ACC112 (cell line): ENCODE results near the gene NPS.

Experiments
- H2AFZ ChIP-seq: fragments of 200-600 bp; sonication (generic); one replicate; pipeline ENCODE4 v1.6.0; 2017; ENCODE audit warnings: antibody characterized with exemption, low read length; ENCODE audit not compliant: unreplicated experiment
- H3K27ac ChIP-seq: fragments of 200-600 bp; sonication (generic); 2 replicates; pipeline ENCODE4 v1.5.1; 2014; ENCODE audit warnings: low read depth, mild to moderate bottlenecking, antibody characterized with exemption, low read length, moderate library complexity
- H3K27me3 ChIP-seq: fragments of 200-600 bp; sonication (generic); 2 replicates; pipeline ENCODE4 v1.6.1; 2014; ENCODE audit warnings: mild to moderate bottlenecking, antibody characterized with exemption, low read length, moderate library complexity, mixed read lengths; ENCODE audit not compliant: insufficient read depth
- H3K36me3 ChIP-seq: fragments of 200-600 bp; sonication (generic); 2 replicates; pipeline ENCODE4 v1.6.1; 2016; ENCODE audit warnings: mild to moderate bottlenecking, antibody characterized with exemption, low read length, moderate library complexity, mixed read lengths; ENCODE audit not compliant: insufficient read depth
- H3K4me1 ChIP-seq: fragments of 200-600 bp; sonication (generic); one replicate; pipeline ENCODE4 v1.6.1; 2016; ENCODE audit warnings: low read length, mixed read lengths; ENCODE audit not compliant: insufficient read depth, unreplicated experiment, control insufficient read depth
- H3K4me3 ChIP-seq: fragments of 200-600 bp; sonication (generic); 2 replicates; pipeline ENCODE4 v1.5.1; 2014; ENCODE audit warnings: mild to moderate bottlenecking, low read depth, low read length
- H3K79me2 ChIP-seq: fragments of 200-600 bp; sonication (generic); one replicate; pipeline ENCODE4 v1.6.0; 2016; ENCODE audit warnings: low read length; ENCODE audit not compliant: control insufficient read depth, unreplicated experiment, insufficient read depth

The NPS gene

DNA sequence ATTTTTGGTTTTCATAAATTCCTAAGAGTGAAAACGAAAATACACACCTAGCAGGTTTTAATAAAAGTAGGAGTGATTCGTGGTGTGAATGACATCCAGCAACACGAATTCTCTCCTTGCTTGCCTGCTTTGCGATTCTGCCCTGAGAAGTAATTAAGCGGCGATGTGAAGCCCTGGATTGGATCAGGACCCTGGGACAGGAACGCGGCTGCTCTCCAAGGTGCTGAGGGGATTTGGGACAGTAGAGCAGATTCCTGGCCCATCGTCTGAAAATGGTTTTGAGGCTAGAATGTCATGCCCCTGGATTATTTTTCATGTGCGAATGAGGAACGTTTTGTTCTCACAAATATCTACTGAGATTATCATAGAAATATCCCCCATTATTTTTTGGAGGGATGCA, 7.8 kb downstream of the NPS start:
- no peak overlapping the region for H2AFZ ChIP-seq
- H3K4me1 ChIP-seq = no peaks in the 10 kb centered on the region
- H3K27ac ChIP-seq = no peak overlapping the region
- H3K27me3 ChIP-seq = no peaks in the 10 kb centered on the region
- no peak overlapping the region for H3K4me3 ChIP-seq
- no peaks in the 10 kb centered on the region for H3K79me2 ChIP-seq
- no peaks in the 10 kb centered on the region for H3K36me3 ChIP-seq

DNA sequence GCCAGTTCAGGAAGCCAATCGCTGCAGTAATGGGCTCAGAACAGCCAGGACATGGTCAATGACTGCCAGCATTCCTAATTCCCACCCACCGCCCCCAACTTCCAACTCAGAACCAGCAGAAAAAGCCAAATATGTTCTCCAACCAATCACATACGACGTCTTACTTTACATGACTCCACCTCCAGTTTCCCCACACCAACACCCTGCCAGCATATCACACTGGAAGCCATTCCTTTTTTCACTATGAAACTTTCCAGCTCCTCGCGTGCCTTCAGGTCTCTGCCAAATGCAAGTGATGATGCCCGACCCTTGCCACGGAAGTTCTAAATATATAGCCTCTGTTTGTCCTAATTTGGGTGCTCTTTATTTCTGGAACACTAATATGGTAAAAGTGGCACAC, 12.5 kb downstream of the NPS start:
- H3K36me3 ChIP-seq = no peaks in the 10 kb centered on the region
- no peak overlapping the region for H2AFZ ChIP-seq
- no peaks in the 10 kb centered on the region for H3K4me1 ChIP-seq
- peaks cover 7% of the 10 kb centered on the region; the same call in 1 of the 2 replicates for H3K27me3 ChIP-seq
- no peak overlapping the region for H3K27ac ChIP-seq
- H3K79me2 ChIP-seq = no peaks in the 10 kb centered on the region
- no peak overlapping the region for H3K4me3 ChIP-seq

DNA sequence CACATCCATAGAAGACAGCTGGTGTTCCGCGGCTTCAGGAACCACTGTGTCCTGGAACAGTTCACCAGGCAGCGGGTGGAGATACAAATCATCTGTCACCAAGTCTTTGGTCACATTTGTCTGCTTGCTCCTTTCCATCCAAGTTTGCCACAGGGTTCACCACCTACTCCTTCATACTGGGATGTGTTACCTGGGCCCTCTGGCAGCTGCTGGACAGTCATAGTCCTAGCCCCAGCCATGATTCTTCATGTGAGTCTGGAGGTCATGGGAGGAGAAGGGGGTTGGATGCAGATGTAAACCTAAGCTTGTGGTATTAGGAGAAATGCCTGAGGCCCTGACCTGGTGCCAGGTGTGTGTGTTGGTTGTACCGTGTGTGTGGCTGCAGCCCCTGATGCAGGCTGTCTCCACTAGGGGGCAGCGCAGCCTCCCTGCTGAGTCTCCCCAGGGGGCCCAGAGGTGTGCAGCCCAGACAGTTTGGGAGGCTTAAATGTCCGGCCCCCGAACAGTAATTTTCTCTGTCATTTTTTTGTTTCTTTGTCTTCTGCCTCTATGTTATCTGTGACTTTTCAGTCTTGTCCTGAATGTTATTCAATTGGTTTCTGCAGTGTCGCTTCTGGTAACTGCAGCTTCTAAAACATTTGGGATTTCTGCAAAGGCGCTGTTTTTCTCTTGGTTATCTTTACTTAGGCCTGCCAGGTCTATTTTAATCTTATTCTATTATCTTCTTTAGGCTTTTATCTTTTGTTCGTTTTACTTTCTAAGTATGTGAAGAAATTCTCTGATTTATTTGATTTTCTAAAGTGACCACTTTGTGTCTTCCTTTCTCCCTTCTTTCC, 14.8 kb downstream of the NPS start:
- H3K27me3 ChIP-seq = peaks cover 15% of the 10 kb centered on the region
- no peak overlapping the region for H2AFZ ChIP-seq
- H3K27ac ChIP-seq = no peak overlapping the region
- H3K4me3 ChIP-seq = no peak overlapping the region
- no peaks in the 10 kb centered on the region for H3K36me3 ChIP-seq
- H3K4me1 ChIP-seq = no peaks in the 10 kb centered on the region
- H3K79me2 ChIP-seq = no peaks in the 10 kb centered on the region

DNA sequence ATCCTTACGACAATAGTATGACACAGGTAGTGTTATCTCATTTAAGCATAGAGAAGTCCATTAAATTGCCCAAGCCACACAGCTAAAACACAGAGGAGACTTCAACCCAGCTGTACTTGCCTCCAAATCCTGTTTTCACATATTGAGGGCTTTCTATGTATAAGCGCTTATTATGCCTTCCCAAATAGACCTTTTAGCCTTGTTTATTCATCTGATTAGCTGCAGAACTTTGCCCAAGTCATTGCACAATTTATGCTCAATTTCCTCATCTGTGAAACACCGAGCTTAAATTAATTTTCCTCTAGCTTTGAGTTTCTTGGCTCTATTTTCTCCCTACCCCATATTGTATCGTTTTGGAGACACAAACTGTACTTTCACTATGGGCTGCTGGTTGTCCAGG, 15.5 kb downstream of the NPS start:
- no peak overlapping the region for H2AFZ ChIP-seq
- H3K4me1 ChIP-seq = no peaks in the 10 kb centered on the region
- H3K79me2 ChIP-seq = no peaks in the 10 kb centered on the region
- H3K36me3 ChIP-seq = no peaks in the 10 kb centered on the region
- H3K27ac ChIP-seq = no peak overlapping the region
- H3K27me3 ChIP-seq = peaks cover 15% of the 10 kb centered on the region
- H3K4me3 ChIP-seq = no peak overlapping the region

DNA sequence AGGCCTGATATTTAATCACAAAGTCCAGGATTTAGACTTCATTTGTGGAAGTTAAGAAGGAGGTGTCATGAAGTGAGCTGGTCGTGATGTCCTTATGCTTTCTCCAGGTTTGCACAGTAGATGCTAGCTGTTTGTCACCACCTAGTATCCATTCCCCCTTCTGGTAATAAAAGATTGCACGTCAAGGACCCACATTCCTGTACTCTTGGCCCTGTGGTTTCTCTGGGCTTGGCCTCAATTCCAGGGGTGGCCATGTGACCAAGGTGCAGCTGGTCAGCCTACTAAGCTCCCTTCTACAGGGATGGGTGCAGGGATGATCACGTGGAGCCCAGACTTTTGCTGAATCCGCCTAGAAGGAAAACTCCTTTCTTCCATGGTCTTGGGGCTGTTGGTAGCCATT, 16.5 kb downstream of the NPS start:
- Histone ChIP-seq H3K4me1 (no peaks in the 10 kb centered on the region), H3K4me3 (no peak overlapping the region), H3K79me2 (no peaks in the 10 kb centered on the region), H2AFZ (no peak overlapping the region), H3K27ac (no peak overlapping the region), H3K36me3 (no peaks in the 10 kb centered on the region), H3K27me3 (peaks cover 15% of the 10 kb centered on the region)

DNA sequence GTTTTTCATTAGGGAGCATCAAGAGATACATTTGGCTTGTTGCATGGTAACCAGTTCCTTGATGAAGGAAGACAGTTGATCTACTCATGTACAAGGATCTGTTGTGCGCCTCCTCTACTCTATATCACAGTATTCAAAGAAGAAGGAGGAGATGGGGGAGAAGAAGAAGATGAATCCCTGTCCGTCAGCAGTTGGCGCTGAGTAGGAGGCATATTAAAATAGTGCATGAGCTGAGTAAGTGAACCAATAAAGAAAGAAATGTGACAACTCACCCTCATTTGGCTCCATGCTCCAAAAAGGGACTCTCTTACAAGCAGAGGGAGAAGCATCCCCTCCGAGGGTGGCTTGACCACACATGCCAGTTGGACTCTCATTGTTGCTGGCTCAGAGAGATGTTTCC, 20.1 kb downstream of the NPS start:
- Histone ChIP-seq H3K79me2 (no peaks in the 10 kb centered on the region), H3K4me3 (no peak overlapping the region), H3K27me3 (peaks cover 15% of the 10 kb centered on the region), H2AFZ (no peak overlapping the region), H3K27ac (no peak overlapping the region), H3K36me3 (no peaks in the 10 kb centered on the region), H3K4me1 (no peaks in the 10 kb centered on the region)

DNA sequence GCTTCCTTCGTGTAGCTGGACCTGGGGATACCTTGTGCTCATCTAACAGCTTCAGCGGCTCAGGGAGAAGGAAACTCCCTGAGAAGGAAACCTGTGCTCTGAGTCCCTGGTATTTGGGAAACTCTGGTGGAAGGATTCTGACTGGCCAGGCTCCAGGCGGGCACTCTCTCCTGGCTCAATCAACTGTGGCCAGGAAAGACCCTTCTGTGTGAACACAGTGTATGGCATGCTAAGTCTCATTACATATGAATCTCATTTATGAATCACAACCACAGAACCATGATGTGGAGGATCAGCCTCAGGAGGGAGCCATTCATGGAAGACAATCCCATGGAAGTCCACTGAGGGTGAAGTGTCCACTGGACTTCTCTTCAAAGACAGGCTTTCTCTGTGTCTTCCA, 20.9 kb downstream of the NPS start:
- Histone ChIP-seq H3K36me3 (no peaks in the 10 kb centered on the region), H3K4me3 (no peak overlapping the region)

DNA sequence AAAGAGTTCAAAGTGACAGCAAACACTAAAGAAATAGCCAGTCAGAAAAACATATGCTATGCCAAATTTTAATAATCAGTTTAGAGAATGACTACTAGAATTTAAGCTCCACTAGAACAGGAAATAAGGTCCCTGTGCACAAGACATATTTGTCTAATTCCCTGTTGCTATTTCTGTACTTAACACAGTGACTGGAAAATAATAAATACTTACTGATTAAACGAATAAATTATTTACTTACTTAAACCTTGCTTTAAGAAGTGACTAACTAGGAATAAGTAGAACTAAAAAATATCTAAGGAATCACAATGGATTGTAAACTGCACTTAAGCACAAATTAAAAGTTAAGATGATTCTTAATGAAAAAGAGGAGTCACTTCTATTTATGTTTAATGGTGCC, 22.3 kb downstream of the NPS start:
- Histone ChIP-seq H3K36me3 (no peaks in the 10 kb centered on the region), H3K4me1 (no peaks in the 10 kb centered on the region), H3K79me2 (no peaks in the 10 kb centered on the region), H2AFZ (no peak overlapping the region), H3K4me3 (no peak overlapping the region), H3K27me3 (peaks cover 14% of the 10 kb centered on the region), H3K27ac (no peak overlapping the region)

More for the DNA sequence above, 20.9 kb downstream of the NPS start:
- Histone ChIP-seq H2AFZ (no peak overlapping the region), H3K27me3 (peaks cover 15% of the 10 kb centered on the region), H3K27ac (no peak overlapping the region), H3K4me1 (no peaks in the 10 kb centered on the region), H3K79me2 (no peaks in the 10 kb centered on the region)

DNA sequence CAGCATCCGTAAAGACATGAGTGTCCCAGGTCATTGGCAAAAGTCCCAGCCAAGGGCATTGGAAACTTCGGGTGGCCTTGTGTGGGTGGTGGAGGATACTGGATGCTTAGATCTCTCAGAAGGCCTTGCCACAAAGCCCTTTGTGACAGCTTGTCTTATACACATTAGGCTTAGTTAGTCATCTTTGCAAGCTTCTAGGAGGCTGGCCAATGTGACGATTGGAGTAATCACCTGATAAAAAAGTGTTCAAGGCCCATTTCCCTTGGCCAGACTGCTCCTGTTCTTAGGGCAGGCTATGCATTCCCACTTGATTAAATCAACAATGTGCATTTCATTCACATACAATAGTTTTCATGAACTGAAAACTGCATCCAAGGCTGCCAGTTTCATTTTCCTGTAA, 26.9 kb downstream of the NPS start:
- Histone ChIP-seq H3K36me3 (no peaks in the 10 kb centered on the region), H3K4me3 (no peak overlapping the region), H3K27ac (no peak overlapping the region), H3K79me2 (no peaks in the 10 kb centered on the region), H3K4me1 (no peaks in the 10 kb centered on the region), H3K27me3 (peaks cover 13% of the 10 kb centered on the region; the same call in 1 of the 2 replicates), H2AFZ (no peak overlapping the region)

DNA sequence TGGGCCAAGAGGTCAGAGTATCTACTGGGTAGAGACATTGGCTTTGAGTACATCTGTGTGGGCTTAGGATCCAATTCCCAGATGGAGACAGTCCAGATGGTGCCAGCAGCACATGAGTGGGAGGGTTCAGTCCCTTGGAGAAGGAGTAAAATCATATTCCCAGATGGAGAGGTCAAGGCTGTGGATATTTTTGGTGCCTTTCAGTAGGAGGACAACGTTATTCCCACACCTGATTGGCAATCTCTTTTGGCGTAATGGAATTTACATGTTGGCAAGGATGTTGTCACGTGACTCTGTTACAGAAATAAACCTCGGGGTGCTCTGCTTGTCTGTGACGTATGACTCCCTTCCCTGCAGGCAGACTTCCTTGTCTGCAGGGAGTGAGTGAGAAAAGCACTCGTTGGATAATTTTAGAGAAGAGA, 27.6 kb downstream of the NPS start:
- H3K36me3 ChIP-seq = no peaks in the 10 kb centered on the region
- no peak overlapping the region for H3K27ac ChIP-seq
- H3K4me1 ChIP-seq = no peaks in the 10 kb centered on the region
- peaks cover 13% of the 10 kb centered on the region; the same call in 1 of the 2 replicates for H3K27me3 ChIP-seq
- H2AFZ ChIP-seq = no peak overlapping the region
- no peak overlapping the region for H3K4me3 ChIP-seq
- no peaks in the 10 kb centered on the region for H3K79me2 ChIP-seq
